ENCODE results near the gene CYB5A.

GRCh38 chr18:74315464-74316256, 23.9 kb upstream of the CYB5A start, which contains the start of gene C18orf63:
- TF ChIP-seq EP300 (IDR thresholded peaks at IDR 0.05; ENCODE audit: low read depth) (no peak), POLR2A (IDR thresholded peaks at IDR 0.05) (no peak)
- TF ChIP-seq, protein P1, sequence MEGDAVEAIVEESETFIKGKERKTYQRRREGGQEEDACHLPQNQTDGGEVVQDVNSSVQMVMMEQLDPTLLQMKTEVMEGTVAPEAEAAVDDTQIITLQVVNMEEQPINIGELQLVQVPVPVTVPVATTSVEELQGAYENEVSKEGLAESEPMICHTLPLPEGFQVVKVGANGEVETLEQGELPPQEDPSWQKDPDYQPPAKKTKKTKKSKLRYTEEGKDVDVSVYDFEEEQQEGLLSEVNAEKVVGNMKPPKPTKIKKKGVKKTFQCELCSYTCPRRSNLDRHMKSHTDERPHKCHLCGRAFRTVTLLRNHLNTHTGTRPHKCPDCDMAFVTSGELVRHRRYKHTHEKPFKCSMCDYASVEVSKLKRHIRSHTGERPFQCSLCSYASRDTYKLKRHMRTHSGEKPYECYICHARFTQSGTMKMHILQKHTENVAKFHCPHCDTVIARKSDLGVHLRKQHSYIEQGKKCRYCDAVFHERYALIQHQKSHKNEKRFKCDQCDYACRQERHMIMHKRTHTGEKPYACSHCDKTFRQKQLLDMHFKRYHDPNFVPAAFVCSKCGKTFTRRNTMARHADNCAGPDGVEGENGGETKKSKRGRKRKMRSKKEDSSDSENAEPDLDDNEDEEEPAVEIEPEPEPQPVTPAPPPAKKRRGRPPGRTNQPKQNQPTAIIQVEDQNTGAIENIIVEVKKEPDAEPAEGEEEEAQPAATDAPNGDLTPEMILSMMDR (IDR thresholded peaks at IDR 0.05), result no peak
